H1 (cell line): Measurements from ENCODE around the gene OR14I1.

Experiments used
- POLR2A ChIP-seq, 2 experiments: IDR thresholded peaks; 1 replicate in 1 of 2; 2 replicates in 1 of 2; pipeline ENCODE4 v1.6.1; 2011; ENCODE audit warnings: low read depth in 2 of 2, low read length in 2 of 2, mild to moderate bottlenecking in 2 of 2; ENCODE audit errors: control extremely low read depth in 1 of 2
- TAF1 ChIP-seq: IDR thresholded peaks from 2 replicates; pipeline ENCODE4 v1.6.1; 2011; ENCODE audit warnings: mild to moderate bottlenecking, low read depth, low read length

DNA sequence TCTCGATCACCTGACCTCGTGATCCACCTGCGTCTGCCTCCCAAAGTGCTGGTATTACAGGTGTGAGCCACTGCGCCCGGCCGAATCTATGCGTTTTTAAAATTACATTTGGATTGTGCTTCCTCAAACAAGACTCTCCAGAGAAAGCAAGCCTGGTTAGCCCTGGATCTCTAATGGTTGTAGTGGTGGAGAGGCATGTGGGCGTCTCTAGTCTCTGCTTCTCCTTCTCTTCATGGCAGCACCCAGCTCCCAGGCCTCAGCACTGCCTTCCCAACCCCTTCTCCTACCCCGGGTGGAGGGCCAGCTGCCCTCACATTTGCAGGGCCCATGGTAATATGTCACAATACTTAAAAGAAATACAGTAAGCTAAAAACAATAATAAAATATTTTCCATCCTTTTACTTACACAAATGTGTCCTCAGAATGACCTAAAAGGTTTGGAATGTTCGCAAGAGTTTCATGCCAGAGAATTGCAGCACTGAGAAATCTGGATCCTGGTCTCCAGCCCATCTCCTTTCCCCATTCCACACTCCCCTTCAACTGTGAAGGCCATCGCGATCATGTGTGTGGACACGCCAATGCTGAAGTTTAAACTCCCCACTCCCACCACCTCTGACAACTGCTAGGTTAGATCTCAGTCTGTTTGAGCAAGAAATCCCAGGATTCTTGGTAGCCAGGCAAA lies 7.0 kb downstream of the OR14I1 start:
- no peak for TF ChIP-seq TAF1
- no peak for TF ChIP-seq POLR2A (IDR thresholded peaks at IDR 0.05; ENCODE audit: control extremely low read depth in 1 of 2, low read depth in 2 of 2, low read length in 2 of 2)
